GM12878 (cell line): ENCODE data around the gene MANF. TPM values are rescaled to one million over a fixed set of nuclear protein-coding genes. Genes with fewer than 3 reads are reported as not detected.

Source experiments
- ATAC-seq: fragments of 200-7000 bp; cut with Tn5 transposase; 3 replicates; pipeline ENCODE4 v1.9.1; 2020; ENCODE audit warnings: mild to moderate bottlenecking, moderate library complexity
- BruUV-seq: library from RNA; stranded (reverse); fragments of 400-500 nt; replicated peaks from 2 replicates; lab custom pipeline; 2021; lab: Mats Ljungman, UMichigan
- CTCF ChIA-PET: fragments of 300-600 bp; sonication (Branson Sonifier 250); formaldehyde crosslinking; extraction: SDS; loops from one replicate; lab custom pipeline; 2021; ENCODE audit warnings: inconsistent platforms; lab: Yijun Ruan, JAX
- POLR2A ChIA-PET: fragments of 350-600 bp; formaldehyde crosslinking; extraction: SDS; loops from one replicate; lab custom pipeline; 2021; ENCODE audit warnings: inconsistent platforms; lab: Charles Lee
- RAD21 ChIA-PET: fragments of 300-600 bp; sonication (Branson Sonifier 250); formaldehyde crosslinking; loops from one replicate; lab custom pipeline; 2023; ENCODE audit warnings: antibody characterized with exemption; ENCODE audit not compliant: unreplicated experiment; lab: Charles Lee
- SMC1A ChIA-PET: fragments of 300-600 bp; sonication (Branson Sonifier 250); formaldehyde crosslinking; loops from one replicate; lab custom pipeline; 2023; ENCODE audit not compliant: unreplicated experiment, uncharacterized antibody; lab: Charles Lee
- DNase-seq: peaks from one replicate; pipeline ENCODE4 v3.0.0-alpha.2; 2011; ENCODE audit warnings: low read depth, low spot score
- FAIRE-seq: peaks from 3 replicates; lab custom pipeline; 2011; peaks lifted over from hg19 to GRCh38; lab: Jason Lieb, UNC
- H2AFZ ChIP-seq: 2 replicates; pipeline ENCODE4 v1.6.0; 2011; ENCODE audit warnings: low read depth, low read length, control low read depth; ENCODE audit not compliant: control insufficient read depth
- H3K27ac ChIP-seq: 2 replicates; pipeline ENCODE4 v1.5.1; 2011; ENCODE audit warnings: control low read depth; ENCODE audit not compliant: control insufficient read depth, insufficient read depth
- H3K27me3 ChIP-seq, 2 experiments: replicated peaks in 1 of 2; 2 replicates each; pipeline versions ENCODE4 v1.6.0 to v1.6.1; 2011; ENCODE audit warnings: low read length in 1 of 2; ENCODE audit not compliant: control insufficient read depth in 2 of 2, insufficient read depth in 2 of 2
- H3K36me3 ChIP-seq, 2 experiments: 2 replicates each; pipeline ENCODE4 v1.5.1; 2011; ENCODE audit warnings: low read length in 1 of 2; ENCODE audit not compliant: control insufficient read depth in 2 of 2, insufficient read depth in 2 of 2
- H3K4me1 ChIP-seq: 2 replicates; pipeline ENCODE4 v1.6.1; 2011; ENCODE audit warnings: mild to moderate bottlenecking, low read length, moderate library complexity, mixed read lengths; ENCODE audit not compliant: control insufficient read depth, insufficient read depth
- H3K4me2 ChIP-seq: 2 replicates; pipeline ENCODE4 v1.6.0; 2011; ENCODE audit warnings: control low read depth; ENCODE audit not compliant: control insufficient read depth, insufficient read depth
- H3K4me3 ChIP-seq: fragments of 200-600 bp; sonication (generic); 2 replicates; pipeline ENCODE4 v1.5.1; 2016
- H3K79me2 ChIP-seq: 2 replicates; pipeline ENCODE4 v1.6.0; 2011; ENCODE audit warnings: low read length; ENCODE audit not compliant: control insufficient read depth, insufficient read depth
- H3K9ac ChIP-seq: 2 replicates; pipeline ENCODE4 v1.8.0; 2011; ENCODE audit warnings: low read length, control low read depth, mixed read lengths; ENCODE audit not compliant: control insufficient read depth, insufficient read depth
- H3K9me3 ChIP-seq: replicated peaks from 3 replicates; pipeline ENCODE4 v1.5.1; 2011; ENCODE audit warnings: mild to moderate bottlenecking, low read length; ENCODE audit not compliant: control insufficient read depth, insufficient read depth
- H4K20me1 ChIP-seq: 2 replicates; pipeline ENCODE4 v1.6.0; 2011; ENCODE audit not compliant: control insufficient read depth, insufficient read depth
- GATAD2B ChIP-seq: fragments of 450-650 bp; conservative IDR thresholded peaks from 2 replicates; pipeline ENCODE4 v1.6.1; 2017; ENCODE audit warnings: low read depth, mild to moderate bottlenecking, moderate library complexity
- LARP7 ChIP-seq: fragments of 450-650 bp; IDR thresholded peaks from 2 replicates; pipeline ENCODE4 v1.6.1; 2017; ENCODE audit warnings: mild to moderate bottlenecking
- MEF2A ChIP-seq: IDR thresholded peaks from 2 replicates; pipeline ENCODE4 v1.6.1; 2011; ENCODE audit warnings: low read depth, mild to moderate bottlenecking, low read length, moderate library complexity; ENCODE audit not compliant: insufficient read depth
- POLR2A ChIP-seq: IDR thresholded peaks from 2 replicates; pipeline ENCODE4 v1.6.1; 2011; ENCODE audit warnings: low read depth, mild to moderate bottlenecking, low read length
- POLR2AphosphoS5 ChIP-seq: IDR thresholded peaks from 2 replicates; pipeline ENCODE4 v1.6.1; 2011; ENCODE audit warnings: mild to moderate bottlenecking, low read length, inconsistent platforms
- SMC3 ChIP-seq: IDR thresholded peaks from 2 replicates; pipeline ENCODE4 v1.6.1; 2011; ENCODE audit warnings: low read length, improper control_type of control experiment, borderline replicate concordance
- WRNIP1 ChIP-seq: IDR thresholded peaks from 2 replicates; pipeline ENCODE4 v1.6.1; 2011; ENCODE audit warnings: low read depth, low read length, improper control_type of control experiment, borderline replicate concordance
- WGBS: methylation state at CpG from one replicate; pipeline ENCODE4 v1.1.6; 2016; ENCODE audit warnings: low lambda C conversion rate; ENCODE audit not compliant: insufficient replicate concordance, insufficient coverage; ENCODE audit errors: missing lambda C conversion rate; 5-methylcytosine and 5-hydroxymethylcytosine counted together
- in situ Hi-C: fragments of 300-500 bp; cut with MboI; formaldehyde crosslinking; loops from 9 replicates; pipeline ENCODE4 v1.14.3; 2018; ENCODE audit warnings: mixed read lengths
- intact Hi-C: fragments of 100-400 bp; cut with micrococcal nuclease; formaldehyde crosslinking; loops from one replicate; pipeline ENCODE4 v1.14.2; 2022; ENCODE audit not compliant: unreplicated experiment
- polyA plus RNA-seq, 11 experiments: library from polyadenylated mRNA; depleted of rRNA in 4 of 11; unstranded in 6 of 11; stranded (reverse) in 5 of 11; fragments of >200 nt; fragmentation: Nextera tagmentation in 4 of 11; fragmentation: Illumina TruSeq in 1 of 11; extraction: Ambion mirVana in 4 of 11; extraction: Trizol in 1 of 11; gene quantifications; 1 replicate in 1 of 11; 2 replicates in 10 of 11; pipeline versions ENCODE4 v1.2.1 to v1.2.3, GENCODE V29; 2011 to 2016; ENCODE audit warnings: inconsistent platforms in 2 of 11, missing spikeins in 2 of 11, low read depth in 1 of 11
- total RNA-seq, 4 experiments: library from RNA; depleted of rRNA in 3 of 4; stranded (reverse); fragments of >200 nt in 3 of 4; fragmentation: Illumina TruSeq in 1 of 4; extraction: Trizol in 1 of 4; gene quantifications; 2 replicates each; pipeline versions ENCODE4 v1.2.1 to v1.2.3, GENCODE V29; 2013 to 2021
- TF ChIP-seq, protein P1 (sequence below): IDR thresholded peaks from 2 replicates; pipeline ENCODE4 v1.6.1; 2011; ENCODE audit warnings: low read depth, mild to moderate bottlenecking, low read length, moderate library complexity, borderline replicate concordance; ENCODE audit errors: extremely low read depth
- TF ChIP-seq, protein P2 (sequence below): IDR thresholded peaks from 2 replicates; pipeline ENCODE4 v1.6.1; 2011; ENCODE audit warnings: borderline replicate concordance, low read depth, mild to moderate bottlenecking, moderate library complexity, mixed read lengths, low read length; ENCODE audit not compliant: insufficient read depth; ENCODE audit errors: extremely low read length

MANF gene
- total and polyA plus RNA-seq, 10 of the 15 experiments (the other 5 are each of a cell fraction or from before 2014, with no cell fraction given), result 22.0 to 120 (median 82.9) TPM

DNA sequence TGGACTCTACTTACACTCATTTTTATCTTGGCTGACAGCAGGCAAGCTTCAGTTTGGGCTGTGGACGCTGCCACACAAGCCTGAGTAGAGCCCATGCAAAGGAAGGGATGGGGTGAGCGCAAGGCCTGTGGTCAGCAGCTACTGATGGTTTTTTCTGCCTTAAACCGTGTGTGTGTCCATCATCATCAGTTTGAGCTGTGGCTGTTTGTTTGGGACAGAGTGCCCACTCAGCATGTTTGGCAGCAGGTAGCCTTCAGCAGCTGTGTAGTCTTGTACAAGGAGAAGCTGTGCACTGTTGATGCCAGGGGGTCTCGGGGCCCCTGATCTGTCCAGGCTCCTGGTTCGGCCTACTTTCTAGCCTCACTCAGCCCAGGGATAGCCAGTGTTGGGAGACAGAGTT lies 9.4 kb downstream of the MANF start:
- ATAC-seq (no peak), FAIRE-seq (no peak), DNase-seq (no peak)
- Histone ChIP-seq H3K9ac (no peak overlapping the region), H3K4me1 (peaks cover 17% of the 10 kb centered on the region), H3K27ac (no peak overlapping the region), H3K4me2 (peak overlapping the region; percentile 50; the same call in 1 of the 2 replicates), H4K20me1 (peaks cover 11% of the 10 kb centered on the region; the same call in 1 of the 2 replicates), H3K4me3 (no peak overlapping the region), H3K79me2 (peaks cover 38% of the 10 kb centered on the region), H3K27me3 (no peaks in the 10 kb centered on the region), H2AFZ (no peak overlapping the region), H3K9me3 (no peaks in the 10 kb centered on the region), H3K36me3 (peaks cover 18 to 41% of the 10 kb centered on the region in 2 experiments)
- in situ Hi-C loops (loop anchor here (10.0 kb wide), 1 partner anchor 1060 kb away; no protein-coding TSS in a partner anchor), intact Hi-C loops (loop anchor here (5.0 kb wide), 2 partner anchors 103 to 403 kb away; no protein-coding TSS in a partner anchor)
- RAD21 ChIA-PET, result no interaction called here
- CTCF ChIA-PET, result no interaction called here
- POLR2A ChIA-PET, result no interaction called here
- SMC1A ChIA-PET, result interaction anchor here (1.0 kb wide), 1 partner anchor 11 kb away, joined by 4 read pairs; no protein-coding TSS in a partner anchor
- TSS peak; percentile 49 for BruUV-seq
- TF ChIP-seq, protein P1, sequence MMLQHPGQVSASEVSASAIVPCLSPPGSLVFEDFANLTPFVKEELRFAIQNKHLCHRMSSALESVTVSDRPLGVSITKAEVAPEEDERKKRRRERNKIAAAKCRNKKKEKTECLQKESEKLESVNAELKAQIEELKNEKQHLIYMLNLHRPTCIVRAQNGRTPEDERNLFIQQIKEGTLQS, result no peak
- TF ChIP-seq POLR2A, result peak; percentile 72; the same call in 1 of the 2 replicates
- no peak for TF ChIP-seq MEF2A
- TF ChIP-seq, protein P2, sequence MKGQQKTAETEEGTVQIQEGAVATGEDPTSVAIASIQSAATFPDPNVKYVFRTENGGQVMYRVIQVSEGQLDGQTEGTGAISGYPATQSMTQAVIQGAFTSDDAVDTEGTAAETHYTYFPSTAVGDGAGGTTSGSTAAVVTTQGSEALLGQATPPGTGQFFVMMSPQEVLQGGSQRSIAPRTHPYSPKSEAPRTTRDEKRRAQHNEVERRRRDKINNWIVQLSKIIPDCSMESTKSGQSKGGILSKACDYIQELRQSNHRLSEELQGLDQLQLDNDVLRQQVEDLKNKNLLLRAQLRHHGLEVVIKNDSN, result no peak
- TF ChIP-seq POLR2AphosphoS5, result no peak; the same call in 1 of the 2 replicates
- TF ChIP-seq LARP7, result no peak
- TF ChIP-seq GATAD2B, result no peak
- TF ChIP-seq WRNIP1, result no peak
- no peak for TF ChIP-seq SMC3
- 76% methylated on average over 5 of the region's 5 CpGs for WGBS
